Loucy (cell line): ENCODE data around the gene STK32C.

Experiments used
- H2AFZ ChIP-seq: fragments of 200-600 bp; sonication (generic); 2 replicates; pipeline ENCODE4 v1.6.0; 2016; ENCODE audit warnings: antibody characterized with exemption, mild to moderate bottlenecking, low read length, moderate library complexity
- H3F3A ChIP-seq: fragments of 200-600 bp; 2 replicates; pipeline ENCODE4 v1.6.0; 2016; ENCODE audit warnings: antibody characterized with exemption, low read depth, mild to moderate bottlenecking
- H3K27me3 ChIP-seq: fragments of 200-600 bp; sonication (generic); 2 replicates; pipeline ENCODE4 v1.6.1; 2014; ENCODE audit warnings: low read length, mild to moderate bottlenecking; ENCODE audit not compliant: insufficient read depth, poor library complexity, severe bottlenecking
- H3K36me3 ChIP-seq: fragments of 200-600 bp; sonication (generic); 2 replicates; pipeline ENCODE4 v1.6.1; 2016; ENCODE audit warnings: low read length; ENCODE audit not compliant: insufficient read depth
- H3K4me1 ChIP-seq: fragments of 200-600 bp; sonication (generic); 2 replicates; pipeline ENCODE4 v1.5.1; 2014; ENCODE audit warnings: low read length, mild to moderate bottlenecking; ENCODE audit not compliant: insufficient read depth, poor library complexity, severe bottlenecking
- H3K4me2 ChIP-seq: fragments of 200-600 bp; sonication (generic); 2 replicates; pipeline ENCODE4 v1.6.0; 2014; ENCODE audit warnings: antibody characterized with exemption, low read length, low read depth, mild to moderate bottlenecking; ENCODE audit not compliant: poor library complexity, severe bottlenecking
- H3K4me3 ChIP-seq: fragments of 200-600 bp; sonication (generic); 2 replicates; pipeline ENCODE4 v1.5.1; 2014; ENCODE audit warnings: low read length, mild to moderate bottlenecking, mixed read lengths; ENCODE audit not compliant: poor library complexity, severe bottlenecking
- H3K79me2 ChIP-seq: fragments of 200-600 bp; sonication (generic); 2 replicates; pipeline ENCODE4 v1.6.1; 2014; ENCODE audit warnings: low read length; ENCODE audit not compliant: insufficient read depth
- H3K9ac ChIP-seq: fragments of 200-600 bp; sonication (generic); 2 replicates; pipeline ENCODE4 v1.6.0; 2014; ENCODE audit warnings: mild to moderate bottlenecking, low read depth, low read length, moderate library complexity; ENCODE audit not compliant: poor library complexity, severe bottlenecking
- H3K9me2 ChIP-seq: fragments of 200-600 bp; sonication (generic); replicated peaks from 2 replicates; pipeline ENCODE4 v1.6.1; 2016; ENCODE audit warnings: low read depth, low read length, mixed read lengths
- H3K9me3 ChIP-seq: fragments of 200-600 bp; sonication (generic); 2 replicates; pipeline ENCODE4 v1.6.1; 2014; ENCODE audit warnings: mild to moderate bottlenecking, antibody characterized with exemption, low read length, low read depth; ENCODE audit not compliant: insufficient read depth
- H4K20me1 ChIP-seq: fragments of 200-600 bp; sonication (generic); 2 replicates; pipeline ENCODE4 v1.6.0; 2014; ENCODE audit warnings: antibody characterized with exemption, low read length, mild to moderate bottlenecking; ENCODE audit not compliant: insufficient read depth, poor library complexity, severe bottlenecking
- EZH2phosphoT487 ChIP-seq: fragments of 200-600 bp; IDR thresholded peaks from 2 replicates; pipeline ENCODE4 v1.6.1; 2018; ENCODE audit warnings: antibody characterized with exemption, mild to moderate bottlenecking, moderate library complexity, borderline replicate concordance
- TF ChIP-seq, protein P1 (sequence below): fragments of 200-600 bp; sonication (generic); conservative IDR thresholded peaks from 2 replicates; pipeline ENCODE4 v1.5.1; 2014; ENCODE audit warnings: mild to moderate bottlenecking, antibody characterized with exemption, low read length

STK32C gene

DNA sequence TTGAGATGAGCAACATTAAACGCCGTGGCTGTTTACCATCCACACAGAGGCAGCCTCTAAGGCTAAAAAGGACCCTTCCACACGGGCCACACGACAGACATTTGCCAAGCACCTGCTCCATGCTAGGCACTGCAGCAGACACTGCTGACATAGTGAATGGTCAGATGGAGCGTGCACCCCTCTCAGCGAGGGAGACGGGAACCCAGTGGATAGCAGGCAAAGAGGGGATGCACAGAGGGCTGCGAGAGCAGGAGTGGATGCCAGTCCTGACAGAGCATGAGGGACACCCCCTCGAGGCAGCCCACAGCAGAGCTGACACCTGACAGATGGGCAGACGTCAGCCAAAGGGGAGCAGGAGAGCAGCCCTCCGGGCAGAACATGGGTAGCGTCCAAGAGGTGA, 5.6 kb upstream of the STK32C start:
- Histone ChIP-seq H3K4me1 (no peaks in the 10 kb centered on the region), H3K4me2 (no peak overlapping the region), H3F3A (no peaks in the 10 kb centered on the region), H4K20me1 (no peaks in the 10 kb centered on the region), H3K27me3 (no peaks in the 10 kb centered on the region), H3K4me3 (no peak overlapping the region), H3K9ac (no peak overlapping the region), H3K36me3 (no peaks in the 10 kb centered on the region), H2AFZ (no peak overlapping the region), H3K9me3 (no peaks in the 10 kb centered on the region; the same call in 1 of the 2 replicates), H3K9me2 (no peaks in the 10 kb centered on the region), H3K79me2 (no peaks in the 10 kb centered on the region)
- TF ChIP-seq EZH2phosphoT487: no peak

DNA sequence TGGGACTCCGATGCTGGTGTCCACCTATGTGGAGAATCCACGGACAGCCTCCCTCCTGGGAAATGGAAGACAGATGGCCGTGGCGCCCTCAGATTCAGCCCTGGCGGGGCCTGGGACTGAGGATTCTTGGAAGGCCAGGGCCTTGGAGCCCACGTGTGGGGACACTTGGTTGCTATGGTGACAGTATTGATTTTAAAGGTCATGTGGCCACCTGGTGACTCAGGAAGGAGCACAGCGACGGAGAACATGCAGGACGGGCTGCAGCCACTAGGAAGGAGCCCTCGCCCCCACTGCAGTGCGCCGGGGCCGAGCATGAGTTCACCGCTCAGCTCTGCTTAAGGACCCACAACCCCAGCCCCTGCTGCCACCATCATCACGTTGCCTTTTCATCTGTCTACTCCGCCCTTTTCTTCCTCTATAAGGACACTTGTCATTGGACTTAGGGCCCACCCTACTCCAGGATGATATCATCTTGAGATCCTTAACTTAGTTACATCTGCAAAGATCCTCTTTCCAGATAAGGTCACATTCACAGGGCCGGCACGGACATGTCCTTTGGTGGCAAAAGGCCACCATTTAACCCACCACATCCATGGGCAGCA, 3.7 kb upstream of the STK32C start:
- Histone ChIP-seq H3K4me3 (no peak overlapping the region), H3K36me3 (no peaks in the 10 kb centered on the region), H4K20me1 (no peaks in the 10 kb centered on the region), H3K4me1 (no peaks in the 10 kb centered on the region), H3F3A (no peaks in the 10 kb centered on the region), H3K9ac (no peak overlapping the region), H3K27me3 (no peaks in the 10 kb centered on the region), H3K4me2 (no peak overlapping the region), H3K79me2 (no peaks in the 10 kb centered on the region), H3K9me3 (no peaks in the 10 kb centered on the region; the same call in 1 of the 2 replicates), H3K9me2 (no peaks in the 10 kb centered on the region), H2AFZ (no peak overlapping the region)
- TF ChIP-seq, protein P1, sequence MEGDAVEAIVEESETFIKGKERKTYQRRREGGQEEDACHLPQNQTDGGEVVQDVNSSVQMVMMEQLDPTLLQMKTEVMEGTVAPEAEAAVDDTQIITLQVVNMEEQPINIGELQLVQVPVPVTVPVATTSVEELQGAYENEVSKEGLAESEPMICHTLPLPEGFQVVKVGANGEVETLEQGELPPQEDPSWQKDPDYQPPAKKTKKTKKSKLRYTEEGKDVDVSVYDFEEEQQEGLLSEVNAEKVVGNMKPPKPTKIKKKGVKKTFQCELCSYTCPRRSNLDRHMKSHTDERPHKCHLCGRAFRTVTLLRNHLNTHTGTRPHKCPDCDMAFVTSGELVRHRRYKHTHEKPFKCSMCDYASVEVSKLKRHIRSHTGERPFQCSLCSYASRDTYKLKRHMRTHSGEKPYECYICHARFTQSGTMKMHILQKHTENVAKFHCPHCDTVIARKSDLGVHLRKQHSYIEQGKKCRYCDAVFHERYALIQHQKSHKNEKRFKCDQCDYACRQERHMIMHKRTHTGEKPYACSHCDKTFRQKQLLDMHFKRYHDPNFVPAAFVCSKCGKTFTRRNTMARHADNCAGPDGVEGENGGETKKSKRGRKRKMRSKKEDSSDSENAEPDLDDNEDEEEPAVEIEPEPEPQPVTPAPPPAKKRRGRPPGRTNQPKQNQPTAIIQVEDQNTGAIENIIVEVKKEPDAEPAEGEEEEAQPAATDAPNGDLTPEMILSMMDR: no peak
- no peak for TF ChIP-seq EZH2phosphoT487

DNA sequence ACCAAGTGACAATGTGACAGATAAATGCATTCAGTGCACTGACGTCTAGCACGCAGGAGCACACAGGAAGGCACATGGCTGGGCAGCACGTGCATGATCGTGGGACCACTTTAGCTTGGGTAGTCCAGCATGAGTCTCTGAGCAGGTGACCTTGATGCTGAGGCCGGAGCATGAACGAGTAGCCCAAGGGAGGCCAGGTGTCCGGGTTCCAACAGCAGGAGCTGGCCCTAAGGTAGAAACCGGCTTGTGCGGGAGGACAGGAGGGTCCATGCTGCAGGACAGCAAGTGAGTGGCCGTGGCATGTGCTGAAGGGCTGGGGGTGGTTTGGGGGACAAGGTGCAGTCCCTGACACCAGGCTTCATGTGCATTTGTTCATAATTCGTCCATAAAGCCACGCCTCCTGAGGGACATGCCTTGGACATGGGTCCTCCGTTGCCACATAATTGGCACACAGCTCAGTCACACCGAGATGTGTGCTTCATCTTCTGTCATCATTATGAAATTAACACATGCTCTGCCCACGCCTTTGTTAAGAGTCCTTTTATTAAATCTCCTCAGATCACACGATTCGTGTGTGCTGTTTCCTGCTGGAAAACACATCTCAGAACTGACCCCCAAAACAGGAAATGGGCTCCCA, 3.1 kb upstream of the STK32C start:
- Histone ChIP-seq H3K36me3 (no peaks in the 10 kb centered on the region), H3K4me1 (no peaks in the 10 kb centered on the region), H3K79me2 (no peaks in the 10 kb centered on the region), H3K9me3 (no peaks in the 10 kb centered on the region; the same call in 1 of the 2 replicates), H3K4me2 (no peak overlapping the region), H3F3A (no peaks in the 10 kb centered on the region), H3K9ac (no peak overlapping the region), H3K4me3 (no peak overlapping the region), H3K27me3 (no peaks in the 10 kb centered on the region), H4K20me1 (no peaks in the 10 kb centered on the region), H2AFZ (no peak overlapping the region), H3K9me2 (no peaks in the 10 kb centered on the region)
- TF ChIP-seq, protein P1: no peak
- no peak for TF ChIP-seq EZH2phosphoT487
